GM19468 (cell line): ENCODE results near the gene ZNF594.
"Not testable (repeated sequence)": the region's sequence is repeated elsewhere in the genome, so short reads cannot be mapped to it uniquely, and the experiment has no call there.

Experiments used
- ATAC-seq: cut with Tn5 transposase; IDR thresholded peaks from one replicate; pipeline ENCODE4 v1.9.1; 2021; ENCODE audit warnings: mild to moderate bottlenecking, moderate library complexity, moderate number of reproducible peaks; ENCODE audit not compliant: unreplicated experiment; ENCODE audit errors: extremely low read depth

Gene ZNF594

DNA sequence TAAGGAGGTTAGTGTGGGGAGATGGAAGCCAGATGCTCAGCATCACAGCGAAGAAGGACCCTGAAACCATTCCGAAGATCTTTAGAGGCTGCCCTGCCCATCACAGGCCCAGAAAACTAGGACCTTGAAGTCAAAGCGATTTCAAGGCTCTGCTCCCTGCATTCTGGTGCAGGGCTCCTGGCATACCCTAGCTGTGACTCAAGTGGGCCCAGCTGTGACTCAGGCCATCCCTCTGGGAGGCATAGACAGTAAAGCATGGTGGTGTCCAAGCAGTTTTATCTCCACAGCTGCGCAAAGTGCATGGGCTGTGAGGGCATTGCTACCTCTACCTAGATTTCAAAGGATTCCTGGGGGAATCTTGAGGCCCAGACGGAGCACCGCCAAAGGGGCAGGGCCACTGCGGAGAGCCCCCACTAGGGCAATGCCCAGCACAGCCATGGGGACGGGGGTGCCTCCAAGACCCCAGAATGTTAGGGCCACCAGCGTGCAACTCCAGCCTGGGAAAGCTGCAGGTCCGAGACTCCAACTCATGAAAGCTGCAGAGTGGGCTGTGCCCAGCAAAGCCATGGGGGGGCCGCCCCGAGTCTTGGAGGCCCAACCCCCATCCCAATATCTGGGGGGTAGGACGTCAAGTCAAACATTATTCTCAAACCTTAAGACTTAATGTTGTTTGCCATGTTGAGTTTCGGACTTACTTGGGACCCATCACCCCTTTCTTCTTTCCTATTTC is 11.7 kb upstream of the ZNF594 start:
- no peak for ATAC-seq

DNA sequence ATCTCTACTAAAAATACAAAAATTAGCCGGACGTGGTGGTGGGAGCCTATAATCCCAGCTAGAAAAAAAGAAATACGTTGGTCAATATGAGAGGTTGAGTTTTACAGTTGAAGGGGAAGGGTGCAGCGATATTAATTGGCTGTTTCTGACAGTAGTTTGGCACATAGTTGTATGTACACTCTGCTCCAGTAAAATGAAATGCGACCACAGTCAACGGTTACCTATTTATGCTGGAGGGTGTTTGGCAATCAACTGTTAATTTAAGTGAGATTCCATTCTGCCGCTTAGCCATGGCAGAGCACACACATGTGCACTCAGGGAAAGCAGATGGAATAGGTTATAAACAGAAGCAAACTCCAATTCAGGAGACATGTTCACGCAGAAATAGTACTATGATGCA is 9.3 kb upstream of the ZNF594 start:
- ATAC-seq, result no peak

DNA sequence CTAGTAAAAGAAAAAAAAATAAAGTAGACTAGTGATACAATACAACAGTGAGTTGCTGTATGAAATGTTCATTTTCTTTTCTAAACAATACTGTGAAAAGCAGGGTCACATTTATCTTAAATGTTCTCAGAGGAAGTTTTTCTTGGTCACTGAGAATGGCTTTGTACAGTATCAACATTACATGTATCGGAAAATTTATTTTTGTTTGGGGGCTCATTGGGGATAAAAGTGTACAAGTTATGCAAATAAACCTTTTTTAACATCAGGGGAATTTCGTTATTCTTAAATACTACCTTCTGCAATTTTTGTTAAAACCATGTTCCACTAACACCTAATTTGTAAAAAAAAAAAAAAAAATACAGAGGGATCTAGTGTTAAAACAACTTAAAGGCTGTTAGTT is 8.7 kb upstream of the ZNF594 start:
- ATAC-seq, result no peak

DNA sequence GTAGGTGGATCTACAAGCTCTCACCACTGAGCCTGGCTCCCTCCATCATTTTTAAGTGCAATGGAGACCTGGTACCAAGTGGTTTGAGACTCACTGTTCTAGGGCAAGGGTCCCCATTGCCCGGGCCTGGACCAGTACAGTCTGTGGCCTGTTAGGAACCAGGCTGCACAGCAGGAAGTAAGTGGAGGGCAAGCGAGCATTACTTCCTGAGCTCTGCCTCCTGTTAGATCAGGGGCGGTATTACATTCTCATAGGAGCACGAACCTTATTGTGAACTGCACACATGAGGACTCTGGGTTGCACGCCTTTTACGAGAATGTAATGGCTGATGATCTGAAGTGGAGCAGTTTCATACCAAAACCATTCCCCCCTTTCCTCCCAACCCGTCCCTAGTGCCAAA is 6.8 kb upstream of the ZNF594 start:
- no peak for ATAC-seq

DNA sequence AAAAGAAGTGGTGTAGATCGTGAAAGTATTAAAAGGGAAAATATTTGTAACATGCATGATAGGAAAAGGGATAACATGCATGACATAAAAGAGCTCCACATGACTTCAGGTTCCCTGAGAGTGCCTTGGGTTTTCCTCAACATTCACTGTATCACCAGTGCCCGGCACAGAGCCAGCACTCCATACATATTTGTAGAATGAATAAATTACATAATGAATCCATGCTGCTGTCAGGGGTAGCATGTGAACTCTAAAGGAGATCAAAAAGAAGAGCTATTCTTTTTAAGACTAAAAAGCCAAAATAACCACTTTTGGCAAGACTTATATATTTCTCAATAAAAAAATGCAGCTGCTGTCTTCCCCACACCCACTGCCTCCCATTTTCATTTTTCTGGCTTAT is 2.7 kb upstream of the ZNF594 start:
- no peak for ATAC-seq

DNA sequence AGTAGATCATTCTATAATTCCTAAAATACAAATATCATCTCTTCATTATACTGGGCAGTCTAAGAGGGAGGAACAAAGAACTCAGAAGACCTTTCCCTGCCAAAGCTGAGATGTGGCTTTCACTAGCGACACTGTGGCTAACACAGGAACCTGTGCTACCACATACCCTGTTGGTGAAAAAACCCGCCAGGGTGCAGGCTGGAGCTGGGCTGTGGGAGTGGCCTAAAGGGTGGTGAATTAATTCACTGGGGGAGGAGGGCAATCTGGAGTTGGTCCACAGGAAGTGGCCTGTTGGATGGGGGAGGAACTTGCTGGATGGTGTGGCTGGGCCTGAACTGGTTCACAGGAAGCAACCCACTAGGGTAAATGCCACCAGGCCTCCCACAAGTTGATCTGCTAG is 7.4 kb downstream of the ZNF594 start:
- no peak for ATAC-seq

DNA sequence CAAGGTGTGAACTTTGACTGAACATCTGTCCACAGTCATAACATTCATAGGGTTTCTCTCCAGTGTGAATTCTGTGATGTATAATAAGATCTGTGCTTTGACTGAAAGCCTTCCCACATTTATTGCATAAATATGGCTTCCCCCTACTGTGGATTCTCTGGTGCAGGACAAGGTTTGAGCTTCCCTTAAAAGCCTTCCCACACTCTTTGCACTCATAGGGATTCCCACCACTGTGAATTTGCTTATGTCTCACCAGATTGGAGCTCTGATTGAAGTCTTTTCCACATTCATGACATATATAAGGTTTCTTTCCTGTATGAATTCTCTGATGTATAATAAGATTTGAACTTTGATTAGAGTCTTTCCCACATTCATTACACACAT is 8.3 kb downstream of the ZNF594 start:
- ATAC-seq, result no peak

DNA sequence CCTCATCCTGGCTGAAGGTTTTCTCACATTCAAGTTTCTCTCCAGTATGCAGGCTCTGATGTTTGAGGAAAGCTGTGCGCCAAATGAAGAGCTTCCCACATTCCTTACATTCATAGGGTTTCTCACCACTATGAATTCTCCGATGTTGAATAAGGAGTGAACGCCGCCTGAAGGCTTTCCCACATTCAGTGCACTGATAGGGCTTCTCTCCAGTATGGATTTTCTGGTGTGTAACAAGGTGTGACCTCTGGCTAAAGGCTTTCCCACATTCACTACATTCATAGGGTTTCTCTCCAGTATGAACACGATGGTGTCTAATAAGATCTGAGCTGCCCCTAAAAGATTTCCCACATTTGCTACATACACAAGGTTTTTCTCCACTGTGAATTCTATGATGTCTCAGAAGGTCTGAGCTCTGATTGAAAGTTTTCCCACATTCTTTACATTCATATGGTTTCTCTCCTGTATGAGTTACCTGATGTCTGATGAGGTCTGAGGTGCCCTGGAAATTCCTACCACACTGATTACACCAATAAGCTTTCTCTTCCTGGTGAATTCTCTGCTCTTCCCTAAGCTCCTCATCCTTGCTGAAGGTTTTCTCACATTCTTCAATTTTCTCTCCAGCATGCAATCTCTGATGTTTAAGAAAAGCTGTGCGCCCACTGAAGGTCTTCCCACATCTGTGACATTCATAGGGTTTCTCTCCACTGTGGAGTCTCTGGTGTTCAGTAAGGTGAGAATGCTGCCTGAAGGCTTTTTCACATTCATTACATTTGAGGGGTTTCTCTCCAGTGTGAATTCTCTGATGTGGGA is 8.9 kb downstream of the ZNF594 start:
- no peak for ATAC-seq

DNA sequence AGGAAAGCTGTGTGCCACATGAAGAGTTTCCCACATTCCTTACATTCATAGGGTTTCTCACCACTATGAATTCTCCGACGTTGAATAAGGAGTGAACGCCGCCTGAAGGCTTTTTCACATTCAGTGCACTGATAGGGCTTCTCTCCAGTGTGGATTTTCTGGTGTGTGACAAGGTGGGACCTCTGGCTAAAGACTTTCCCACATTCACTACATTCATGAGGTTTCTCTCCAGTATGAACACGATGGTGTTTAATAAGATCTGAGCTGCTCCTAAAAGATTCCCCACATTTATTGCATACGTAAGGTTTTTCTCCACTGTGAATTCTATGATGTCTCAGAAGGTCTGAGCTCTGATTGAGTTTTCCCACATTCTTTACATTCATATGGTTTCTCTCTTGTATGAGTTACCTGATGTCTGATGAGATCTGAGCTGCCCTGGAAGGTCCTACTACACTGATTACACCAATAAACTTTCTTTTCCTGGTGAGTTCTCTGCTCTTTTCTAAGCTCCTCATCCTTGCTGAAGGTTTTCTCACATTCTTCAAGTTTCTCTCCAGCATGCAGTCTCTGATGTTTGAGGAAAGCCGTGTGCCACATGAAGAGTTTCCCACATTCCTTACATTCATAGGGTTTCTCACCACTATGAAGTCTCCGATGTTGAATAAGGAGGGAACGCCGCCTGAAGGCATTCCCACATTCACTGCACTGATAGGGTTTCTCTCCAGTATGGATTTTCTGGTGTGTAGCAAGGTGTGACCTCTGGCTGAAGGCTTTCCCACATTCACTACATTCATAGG is 10.0 kb downstream of the ZNF594 start:
- no peak for ATAC-seq

DNA sequence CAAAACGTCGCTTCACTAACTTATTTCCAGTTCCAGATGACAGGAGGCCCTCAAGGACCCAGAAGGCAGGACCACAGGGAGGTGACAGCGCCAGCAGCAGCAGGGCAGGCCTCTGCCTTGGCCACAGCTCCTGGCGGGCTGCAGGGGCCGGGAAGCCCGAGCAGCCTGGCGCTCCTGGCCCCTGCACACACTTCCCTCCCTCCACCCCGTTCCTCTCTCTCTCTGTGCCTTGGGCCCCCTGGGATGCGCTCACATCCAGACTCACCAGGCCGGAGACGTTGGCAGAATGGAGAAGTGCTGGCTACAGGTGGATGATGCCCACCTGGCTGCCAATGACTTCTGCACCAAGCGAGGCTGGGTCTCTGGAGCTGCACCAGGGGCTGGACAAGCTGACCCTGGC is 12.7 kb downstream of the ZNF594 start:
- ATAC-seq, result no peak

DNA sequence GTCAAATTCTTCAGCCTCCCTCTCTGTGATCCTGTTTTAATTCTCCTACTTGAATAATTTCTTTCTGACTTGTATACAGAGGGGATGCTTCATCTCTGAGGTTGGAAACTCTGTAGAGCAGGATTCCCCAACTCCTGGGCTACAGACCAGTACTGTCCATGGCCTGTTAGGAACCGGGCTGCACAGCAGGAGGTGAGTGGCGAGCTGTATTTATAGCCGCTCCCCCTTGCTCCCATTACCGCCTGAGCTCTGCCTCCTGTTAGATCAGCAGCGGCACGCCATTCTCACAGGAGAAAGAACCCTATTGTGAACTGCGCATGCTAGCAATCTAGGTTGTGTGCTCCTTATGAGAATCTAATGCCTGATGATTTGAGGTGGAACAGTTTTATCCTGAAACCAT is 16.6 kb downstream of the ZNF594 start:
- not testable (repeated sequence) for ATAC-seq

DNA sequence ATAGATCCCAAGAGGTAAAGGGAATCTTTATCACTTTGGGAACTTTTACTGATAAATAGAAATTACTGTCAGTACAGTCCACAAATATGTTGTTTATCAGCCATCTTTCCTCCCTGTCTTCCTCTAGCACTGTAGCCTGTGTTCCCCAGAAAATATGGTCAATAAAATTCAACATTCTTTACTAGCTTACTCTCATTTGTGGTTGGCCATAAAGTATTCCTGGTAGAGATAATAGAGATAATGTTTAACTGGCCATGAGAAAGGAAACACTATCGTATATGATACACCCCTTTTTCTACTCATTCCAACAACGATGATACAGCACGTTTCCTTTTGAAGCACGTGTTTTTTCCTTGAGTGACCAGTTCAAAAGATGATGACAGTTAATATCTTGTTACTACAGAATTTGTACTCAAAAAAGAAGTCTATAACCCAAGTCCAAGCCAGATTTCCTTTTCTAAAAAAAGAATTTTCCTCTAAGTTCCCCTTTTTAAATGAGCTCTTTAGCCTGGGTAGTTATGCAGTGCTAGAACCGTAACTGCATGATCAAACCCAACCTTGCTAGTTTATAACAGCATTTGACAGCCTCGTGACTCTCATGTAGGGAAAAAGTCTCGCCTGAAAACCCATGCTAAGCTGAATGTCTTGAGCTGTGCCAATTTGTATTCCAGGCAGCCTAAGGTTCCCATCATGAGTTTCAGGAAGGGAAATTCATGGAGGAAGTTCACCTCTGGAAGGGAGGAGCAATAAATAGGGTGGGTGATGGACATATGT is 25.7 kb downstream of the ZNF594 start:
- ATAC-seq, result not testable (repeated sequence)

DNA sequence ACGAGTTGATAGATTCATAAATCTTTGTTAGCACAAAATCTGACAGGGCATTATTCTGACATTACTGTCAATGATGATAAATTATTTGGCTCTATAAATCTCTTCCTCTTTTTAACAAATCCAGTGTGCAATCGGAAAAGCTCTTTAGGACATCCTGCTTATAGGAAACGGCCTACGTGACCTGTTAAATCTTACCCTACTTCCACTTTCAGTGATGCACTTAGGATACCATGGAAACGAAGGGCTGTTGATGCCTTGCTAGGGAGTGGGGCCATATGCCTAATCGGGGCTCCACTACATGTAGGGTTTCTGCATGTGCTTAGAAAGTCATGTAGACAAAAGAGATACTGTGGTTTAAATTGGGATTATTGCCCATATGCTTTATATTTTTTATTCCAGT is 27.2 kb downstream of the ZNF594 start:
- no peak for ATAC-seq

DNA sequence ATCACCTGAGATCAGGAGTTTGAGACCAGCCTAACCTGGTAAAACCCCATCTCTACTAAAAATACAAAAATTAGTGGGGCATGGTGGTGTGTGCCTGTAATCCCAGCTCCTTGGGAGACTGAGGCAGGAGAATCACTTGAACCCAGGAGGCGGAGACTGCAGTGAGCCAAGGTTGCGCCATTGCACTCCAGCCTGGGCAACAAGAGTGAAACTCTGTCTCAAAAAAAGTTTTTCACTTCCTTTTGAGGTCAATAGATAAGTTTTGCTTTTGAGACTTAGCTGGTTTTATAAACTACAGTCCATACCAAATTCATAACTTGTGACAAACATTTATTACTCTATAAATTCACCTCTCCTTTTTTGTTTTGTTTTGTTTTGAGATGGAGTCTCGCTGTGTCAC is 29.9 kb downstream of the ZNF594 start:
- ATAC-seq, result not testable (repeated sequence)

DNA sequence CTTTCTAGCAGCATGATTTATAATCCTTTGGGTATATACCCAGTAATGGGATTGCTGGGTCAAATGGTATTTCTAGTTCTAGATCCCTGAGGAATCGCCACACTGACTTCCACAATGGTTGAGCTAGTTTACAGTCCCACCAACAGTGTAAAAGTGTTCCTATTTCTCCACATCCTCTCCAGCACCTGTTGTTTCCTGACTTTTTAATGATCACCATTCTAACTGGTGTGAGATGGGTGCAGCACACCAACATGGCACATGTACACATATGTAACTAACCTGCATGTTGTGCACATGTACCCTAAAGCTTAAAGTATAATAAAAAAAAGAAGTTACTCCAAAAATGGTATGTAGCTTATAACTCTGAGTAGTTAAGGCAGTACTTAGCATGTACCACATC is 31.0 kb downstream of the ZNF594 start:
- ATAC-seq, result not testable (repeated sequence)

DNA sequence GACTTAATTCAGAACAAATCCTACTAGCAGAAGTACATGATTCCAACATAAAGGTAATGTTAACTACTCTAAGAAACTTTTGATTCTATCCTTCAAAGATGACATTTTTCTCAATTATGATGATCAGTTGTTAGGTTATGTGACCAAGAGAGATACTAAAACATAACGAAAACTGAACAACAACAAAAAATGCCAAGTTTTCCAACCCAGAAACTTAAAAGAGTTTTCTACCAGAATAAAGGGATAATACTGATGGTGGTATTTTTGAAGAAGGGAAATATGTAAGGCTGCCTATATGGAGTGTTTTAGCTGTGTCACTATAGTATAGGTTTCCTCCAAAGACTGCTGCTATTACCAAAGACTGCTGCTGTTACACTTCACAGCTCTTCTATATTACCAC is 45.5 kb downstream of the ZNF594 start:
- not testable (repeated sequence) for ATAC-seq

DNA sequence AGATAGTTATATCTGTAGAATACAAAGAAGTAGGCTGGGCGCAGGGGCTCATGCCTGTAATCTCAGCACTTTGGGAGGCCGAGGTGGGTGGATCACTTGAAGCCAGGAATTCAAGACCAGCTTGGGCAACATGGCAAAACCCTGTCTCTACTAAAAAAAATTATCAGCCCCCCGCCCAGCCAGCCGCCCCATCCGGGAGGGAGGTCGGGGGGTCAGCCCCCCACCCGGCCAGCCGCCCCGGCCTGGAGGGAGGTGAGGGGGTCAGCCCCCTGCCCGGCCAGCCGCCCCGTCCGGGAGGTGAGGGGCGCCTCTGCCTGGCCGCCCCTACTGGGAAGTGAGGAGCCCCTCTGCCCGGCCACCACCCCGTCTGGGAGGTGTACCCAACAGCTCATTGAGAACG is 48.8 kb downstream of the ZNF594 start:
- not testable (repeated sequence) for ATAC-seq

DNA sequence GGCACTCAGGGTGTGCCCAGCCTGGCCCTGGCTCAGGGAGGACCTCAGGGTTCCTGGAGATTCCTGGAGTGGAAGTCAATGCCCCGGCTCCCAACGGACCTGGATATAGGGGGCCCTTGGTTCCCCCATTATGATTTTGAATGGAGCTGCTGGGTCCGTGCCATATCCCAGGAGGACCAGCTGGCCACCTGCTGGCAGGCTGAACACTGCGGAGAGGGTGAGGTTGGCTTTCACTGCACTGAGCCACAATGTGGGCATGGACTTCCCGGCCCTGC is 52.3 kb downstream of the ZNF594 start:
- no peak for ATAC-seq

DNA sequence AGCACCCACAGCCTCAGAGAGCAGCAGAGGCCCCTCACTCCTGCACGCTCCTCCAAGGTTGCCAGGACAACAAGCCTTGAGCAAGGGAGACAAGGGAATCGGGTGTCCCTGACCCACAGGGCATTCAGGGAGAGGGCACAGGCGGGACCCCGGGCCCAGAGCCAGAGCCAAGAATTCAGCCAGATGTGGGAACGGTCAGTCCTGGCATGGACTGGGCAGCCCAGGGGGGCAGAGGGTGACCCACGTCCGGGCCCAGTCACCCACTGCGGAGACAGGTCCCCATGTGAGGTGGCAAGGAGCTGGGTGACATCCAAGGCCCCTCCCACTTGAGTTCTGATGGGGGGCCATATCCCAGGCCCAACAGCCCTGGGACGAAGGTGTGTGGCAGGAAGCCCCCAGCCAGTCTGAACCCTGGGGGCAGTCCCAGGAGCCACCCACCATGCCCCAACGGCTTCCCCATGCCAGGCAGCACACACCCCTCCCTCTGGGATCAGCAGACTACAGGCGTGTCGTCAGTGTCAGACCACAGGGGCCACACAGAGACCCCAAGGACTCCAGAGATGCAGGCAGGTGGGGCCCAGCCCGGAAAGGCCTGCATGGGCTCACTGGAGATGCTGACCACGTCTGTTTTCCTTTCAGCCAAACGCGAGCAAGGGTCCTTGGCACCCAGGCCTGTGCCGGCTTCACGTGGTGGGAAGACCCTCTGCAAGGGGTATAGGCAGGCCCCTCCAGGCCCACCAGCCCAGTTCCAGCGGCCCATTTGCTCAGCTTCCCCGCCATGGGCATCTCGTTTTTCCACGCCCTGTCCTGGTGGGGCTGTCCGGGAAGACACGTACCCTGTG is 52.8 kb downstream of the ZNF594 start:
- no peak for ATAC-seq

DNA sequence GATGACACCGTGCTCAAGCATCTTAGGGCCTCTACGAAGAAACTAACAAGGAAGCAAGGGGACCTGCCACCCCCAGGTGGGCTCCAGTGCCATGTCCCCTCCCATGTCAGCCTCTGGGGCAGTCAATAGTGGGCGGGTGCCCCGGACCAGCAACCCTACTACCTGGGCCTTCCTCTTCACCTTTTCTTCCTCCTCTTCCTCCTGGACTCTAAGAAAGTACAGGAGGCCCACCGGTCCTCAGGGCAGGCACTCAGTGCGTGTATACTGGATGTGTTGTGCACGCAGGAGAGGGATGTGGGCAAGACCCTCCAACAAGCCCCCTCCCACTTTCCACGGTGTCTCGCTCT is 53.5 kb downstream of the ZNF594 start:
- ATAC-seq, result not testable (repeated sequence)
